GM11168 (cell line): ENCODE results near the gene PLPP2.
"Not testable (repeated sequence)": the region's sequence is repeated elsewhere in the genome, so short reads cannot be mapped to it uniquely, and the experiment has no call there.

Experiments
- in situ Hi-C: fragments of 300-500 bp; cut with MboI; formaldehyde crosslinking; loops from one replicate; pipeline ENCODE4 v1.12.0; 2022; ENCODE audit warnings: low sequenced_read_pairs; ENCODE audit not compliant: unreplicated experiment

The PLPP2 gene

DNA sequence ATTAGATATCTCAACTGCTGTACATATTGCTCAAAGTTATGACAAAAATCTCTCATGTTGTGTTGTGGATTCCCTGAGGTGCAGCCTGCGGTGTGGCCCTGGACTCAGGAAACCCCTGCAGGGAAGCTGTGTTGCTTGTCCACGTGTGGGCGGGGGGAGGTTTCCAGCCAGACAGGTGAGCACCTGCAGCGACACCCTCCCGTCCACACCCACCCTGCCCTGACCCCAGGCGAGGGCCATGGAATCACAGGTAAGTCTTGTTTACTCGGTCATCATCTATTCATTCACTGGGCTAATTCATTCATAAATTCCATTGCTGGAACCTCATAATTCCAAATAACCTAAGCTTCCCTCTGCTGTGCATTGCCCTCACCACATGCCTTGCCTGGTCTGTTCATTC is 14.1 kb downstream of the PLPP2 start:
- in situ Hi-C loops, result no loop called here

DNA sequence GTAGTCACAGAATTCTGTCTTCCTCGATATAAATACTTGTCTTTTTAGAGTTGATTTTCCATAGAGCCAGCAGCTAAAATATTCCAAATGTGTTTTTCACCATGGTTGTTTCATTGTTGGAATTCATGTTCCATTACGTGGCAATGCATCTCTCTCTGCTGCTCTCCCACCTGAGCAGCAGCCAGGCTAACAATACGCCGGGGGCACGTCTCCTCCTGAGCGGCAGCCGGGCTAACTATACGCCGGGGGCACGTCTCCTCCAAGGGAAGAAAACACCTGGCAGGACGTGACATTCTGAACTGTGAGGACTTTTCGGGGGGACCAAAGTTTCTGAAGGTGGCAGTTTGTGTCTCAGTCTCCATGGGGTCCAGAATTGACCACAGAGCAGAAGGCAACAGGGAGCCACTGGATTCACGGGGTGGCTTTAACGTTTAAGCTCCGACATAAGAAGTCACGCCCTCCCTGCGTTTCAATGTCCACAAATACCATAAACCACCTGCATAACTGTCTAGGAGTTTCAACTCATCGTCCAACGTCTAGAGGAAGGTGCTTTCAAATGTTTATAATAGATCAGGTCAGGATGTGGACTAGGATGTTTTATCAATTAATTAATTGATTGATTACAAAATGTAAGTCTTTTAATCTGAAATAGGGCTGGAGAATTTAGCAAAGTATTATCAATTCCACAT is 15.1 kb downstream of the PLPP2 start:
- in situ Hi-C loops, result no loop called here

DNA sequence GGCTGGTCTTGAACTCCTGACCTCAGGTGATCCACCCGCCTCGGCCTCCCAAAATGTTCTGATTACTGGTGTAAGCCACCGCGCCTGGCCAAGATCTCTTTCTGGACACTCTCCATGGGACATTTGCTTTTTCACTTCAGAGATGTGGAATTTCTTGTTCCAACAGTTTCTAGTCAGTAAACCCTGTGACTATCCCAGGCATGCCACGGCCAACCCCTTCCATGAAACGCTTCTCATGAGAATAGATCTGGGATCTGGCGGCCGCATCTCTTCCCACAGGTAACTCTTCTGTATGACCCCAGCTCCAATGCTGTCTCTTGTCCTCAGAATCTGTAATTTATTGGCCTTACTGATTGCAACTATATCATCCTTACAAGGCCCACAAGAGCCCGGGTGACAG is 16.2 kb downstream of the PLPP2 start:
- in situ Hi-C loops, result no loop called here

DNA sequence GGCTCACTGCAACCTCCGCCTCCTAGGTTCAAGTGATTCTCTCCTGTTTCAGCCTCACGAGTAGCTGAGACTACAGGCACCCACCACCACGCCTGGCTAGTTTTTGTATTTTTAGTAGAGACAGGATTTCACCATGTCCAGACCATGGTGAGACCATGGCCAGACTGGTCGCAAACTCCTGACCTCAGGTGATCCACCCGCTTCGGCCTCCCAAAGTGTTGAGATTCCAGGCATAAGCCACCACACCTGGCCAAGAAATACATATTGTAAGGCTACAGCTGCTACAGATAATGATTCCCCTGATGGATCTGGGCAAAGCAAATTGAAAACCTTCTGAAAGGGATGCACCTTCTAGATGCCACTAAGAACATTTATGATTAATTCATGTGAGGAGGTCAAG is 17.8 kb downstream of the PLPP2 start:
- in situ Hi-C loops, result no loop called here

DNA sequence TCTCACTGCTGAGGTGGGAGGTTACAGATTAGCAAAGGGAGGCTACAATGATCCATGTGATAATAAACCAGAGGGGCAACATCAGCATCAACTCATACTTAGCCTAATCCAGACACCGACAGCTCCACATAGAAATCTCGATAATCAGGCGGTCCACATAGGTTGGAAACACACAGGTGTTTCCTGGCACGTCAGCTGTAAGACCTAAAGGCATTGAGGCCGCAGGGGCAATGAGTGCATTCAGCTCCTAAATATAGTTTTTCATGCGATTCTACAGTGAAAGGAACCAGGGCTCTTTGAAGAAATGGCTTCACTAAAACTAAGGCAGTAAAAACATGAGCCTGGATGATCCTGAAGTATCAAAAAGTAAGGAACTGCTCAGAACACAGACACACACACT is 19.3 kb downstream of the PLPP2 start:
- in situ Hi-C loops, result no loop called here

DNA sequence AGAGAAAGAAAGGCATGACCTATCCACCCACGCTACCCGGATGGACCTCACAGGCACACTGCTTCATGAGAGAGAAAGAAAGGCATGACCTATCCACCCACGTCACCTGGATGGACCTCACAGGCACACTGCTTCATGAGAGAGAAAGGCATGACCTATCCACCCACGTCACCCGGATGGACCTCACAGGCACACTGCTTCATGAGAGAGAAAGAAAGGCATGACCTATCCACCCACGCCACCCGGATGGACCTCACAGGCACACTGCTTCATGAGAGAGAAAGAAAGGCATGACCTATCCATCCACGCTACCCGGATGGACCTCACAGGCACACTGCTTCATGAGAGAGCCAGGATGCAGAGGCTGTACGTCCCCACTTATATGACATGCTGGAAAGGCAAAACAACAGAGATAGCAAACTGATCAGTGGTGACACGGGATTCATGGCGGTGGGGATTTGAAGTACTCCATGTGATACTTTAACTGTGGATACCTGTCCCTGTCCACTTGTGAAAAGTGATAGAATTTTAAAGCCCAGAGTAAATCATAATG is 20.4 kb downstream of the PLPP2 start:
- in situ Hi-C loops, result not testable (repeated sequence)

DNA sequence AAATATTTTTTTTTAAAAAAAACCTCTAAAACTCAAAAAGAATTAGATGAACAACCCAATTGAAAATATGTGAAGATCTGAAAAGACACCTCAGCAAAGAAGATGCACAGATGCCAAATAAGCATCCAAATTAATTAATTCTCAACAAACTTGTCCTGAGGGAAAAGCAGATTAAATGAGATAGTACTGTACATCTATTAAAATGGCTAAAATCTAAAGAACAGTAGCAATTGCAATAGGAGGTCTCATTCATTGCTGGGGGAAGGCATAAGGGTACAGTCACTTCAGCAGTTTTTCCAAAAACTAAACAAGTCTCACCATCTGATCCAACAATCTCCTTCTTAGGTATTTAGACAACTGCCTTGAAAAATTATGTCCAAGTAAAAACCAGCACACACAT is 22.0 kb downstream of the PLPP2 start:
- in situ Hi-C loops, result no loop called here

DNA sequence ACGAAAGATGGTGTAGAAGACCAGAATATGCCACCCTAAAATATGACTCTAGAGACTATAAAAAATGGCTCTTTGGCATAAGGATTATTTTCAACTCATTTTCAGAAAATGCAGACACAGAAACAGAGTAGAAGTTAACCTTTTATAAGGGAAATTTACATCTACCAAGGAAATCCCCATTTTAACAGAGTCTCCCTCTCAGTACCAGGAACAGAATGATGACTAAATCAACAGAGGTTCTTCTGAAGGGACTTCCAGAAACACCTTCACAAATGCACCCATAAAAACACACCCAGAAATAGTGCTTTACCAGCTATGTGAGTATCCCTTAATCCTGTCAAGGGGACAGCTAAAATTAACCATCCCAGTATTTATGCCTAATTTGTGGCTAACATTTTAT is 29.1 kb downstream of the PLPP2 start:
- in situ Hi-C loops, result no loop called here

DNA sequence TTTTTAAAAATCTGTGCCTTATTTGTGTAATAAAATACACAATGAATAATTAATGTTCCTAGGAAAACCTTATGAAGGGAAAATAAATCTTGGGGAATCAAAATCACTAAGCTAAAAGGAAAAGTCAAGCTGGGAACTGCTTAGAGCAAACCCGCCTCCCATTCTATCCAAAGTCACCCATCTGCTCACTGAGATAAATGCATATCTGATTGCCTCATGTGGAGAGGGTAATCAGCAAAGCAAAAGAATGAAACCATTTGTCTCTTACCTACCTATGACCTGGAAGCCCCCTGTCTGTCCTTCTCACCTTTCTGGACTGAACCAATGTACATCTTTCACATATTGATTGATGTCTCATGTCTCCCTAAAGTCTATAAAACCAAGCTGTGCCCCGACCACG is 34.4 kb downstream of the PLPP2 start:
- in situ Hi-C loops, result not testable (repeated sequence)

DNA sequence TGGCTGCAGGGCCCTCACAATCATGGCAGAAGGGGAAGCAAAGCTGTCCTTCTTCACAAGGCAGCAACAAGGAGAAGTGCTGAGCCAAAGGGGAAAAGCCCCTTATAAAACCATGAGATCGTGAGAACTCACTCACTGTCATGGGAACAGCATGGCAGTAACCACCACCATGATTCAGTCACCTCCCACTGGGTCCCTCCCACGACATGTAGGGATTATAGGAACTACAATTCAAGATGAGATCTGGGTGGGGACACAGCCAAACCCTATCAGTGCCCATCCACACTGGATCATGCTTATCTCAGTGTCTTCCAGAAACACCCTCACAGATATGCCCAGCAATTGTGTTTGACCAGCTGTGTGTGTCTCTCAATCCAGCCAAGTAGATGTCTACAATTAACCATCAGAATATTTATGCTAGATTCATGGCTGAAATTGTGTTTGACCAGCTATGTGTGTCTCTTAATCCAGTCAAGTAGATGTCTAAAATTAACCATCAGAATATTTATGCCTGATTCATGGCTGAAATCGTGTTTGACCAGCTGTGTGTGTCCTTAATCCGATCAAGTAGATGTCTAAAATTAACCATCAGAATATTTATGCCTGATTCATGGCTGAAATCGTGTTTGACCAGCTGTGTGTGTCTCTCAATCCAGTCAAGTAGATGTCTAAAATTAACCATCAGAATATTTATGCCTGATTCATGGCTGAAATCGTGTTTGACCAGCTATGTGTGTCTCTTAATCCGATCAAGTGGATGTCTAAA is 38.6 kb downstream of the PLPP2 start:
- in situ Hi-C loops, result not testable (repeated sequence)

DNA sequence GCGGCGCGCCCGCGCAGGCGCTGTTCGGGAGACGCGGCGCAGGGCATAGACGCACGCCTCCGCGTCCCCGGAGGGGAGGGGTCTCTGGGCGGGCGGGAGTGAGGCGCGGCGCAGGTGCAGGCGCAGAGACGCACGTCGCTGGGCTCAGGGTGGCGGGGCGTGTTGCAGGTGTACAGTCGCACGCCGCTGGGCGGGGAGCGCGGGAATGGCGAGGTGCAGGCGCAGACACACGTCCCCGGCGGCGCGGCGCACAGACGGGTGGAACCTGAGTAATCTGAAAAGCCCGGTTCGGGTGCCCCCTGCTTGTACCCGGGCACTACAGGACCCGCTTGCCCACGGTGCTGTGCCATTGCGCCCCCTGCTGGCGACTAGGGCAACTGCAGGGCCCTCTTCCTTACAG is 44.7 kb downstream of the PLPP2 start:
- in situ Hi-C loops, result no loop called here

DNA sequence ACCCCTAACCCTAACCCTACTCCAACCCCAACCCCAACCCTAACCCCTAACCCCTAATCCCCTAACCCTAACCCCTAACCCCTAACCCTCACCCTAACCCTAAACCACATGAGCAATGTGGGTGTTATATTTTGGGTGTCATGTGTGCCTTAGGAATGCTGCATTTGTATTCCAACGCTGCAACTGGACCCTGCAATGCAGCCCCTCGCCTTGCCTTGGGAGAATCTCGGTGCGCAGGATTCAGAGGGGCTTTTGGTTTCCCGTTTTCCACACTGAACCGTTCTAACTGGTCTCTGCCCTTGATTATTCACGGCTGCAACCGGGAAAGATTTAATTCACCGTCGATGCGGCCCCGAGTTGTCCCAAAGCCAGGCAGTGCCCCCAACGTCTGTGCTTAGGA is 45.3 kb downstream of the PLPP2 start:
- in situ Hi-C loops, result not testable (repeated sequence)

DNA sequence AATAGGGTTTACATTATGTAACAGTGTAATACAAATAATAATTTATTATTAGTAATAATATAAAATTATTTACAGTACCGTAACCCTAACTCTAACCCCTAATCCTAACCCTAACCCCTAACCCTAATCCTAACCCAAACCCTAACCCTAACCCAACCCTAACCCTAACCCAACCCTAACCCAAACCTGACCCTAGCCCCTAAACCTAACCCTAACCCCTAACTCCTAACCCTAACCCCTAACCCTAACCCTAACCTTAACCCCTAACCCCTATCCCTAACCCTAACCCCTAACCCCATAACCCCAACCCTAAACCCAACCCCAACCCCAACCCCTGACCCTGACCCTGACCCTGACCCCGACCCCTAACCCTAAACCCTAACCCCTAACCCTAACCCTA is 45.7 kb downstream of the PLPP2 start:
- in situ Hi-C loops, result no loop called here
